ENCODE results near the gene ZNFX1.
A peak's percentile ranks its signal among the peaks of the same experiment; 100 is the strongest.

ZNFX1 gene

DNA sequence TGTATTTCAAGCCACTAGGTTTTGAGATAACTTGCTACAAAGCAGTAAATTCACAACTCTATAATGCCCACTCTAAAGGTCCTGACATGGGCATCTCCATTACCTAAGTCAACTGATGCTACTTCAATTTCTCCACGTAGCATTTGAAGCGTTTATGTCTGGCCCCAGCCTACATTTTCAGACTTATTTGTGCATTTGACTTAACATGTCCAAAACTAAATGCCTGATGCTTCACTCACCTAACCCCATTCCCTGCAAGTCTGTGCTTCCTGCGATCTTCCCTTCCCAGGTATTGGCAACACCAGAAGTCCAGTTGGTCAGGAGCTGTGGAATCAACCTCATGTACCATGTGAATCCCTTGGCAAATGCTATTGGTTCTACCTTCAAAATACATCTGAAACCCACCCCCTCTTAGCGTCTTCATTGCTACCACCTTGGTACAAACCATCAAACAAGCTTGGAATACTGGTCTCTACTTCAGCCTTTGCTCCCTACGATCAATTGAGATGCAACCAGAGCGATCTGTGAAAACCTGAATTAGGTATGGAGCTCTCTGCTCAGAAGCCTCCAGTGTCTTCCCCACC lies 12.8 kb upstream of the ZNFX1 start:
- Histone ChIP-seq H3K9ac (ENCODE audit: low read length) (no peak overlapping the region), H3K27ac (ENCODE audit: low read length) (no peak overlapping the region), H3K4me3 (ENCODE audit: low read length) (no peak overlapping the region), H3K27me3 (ENCODE audit: control insufficient read depth, insufficient read depth, low read length) (no peaks in the 10 kb centered on the region), H3K4me1 (ENCODE audit: control insufficient read depth, low read depth, low read length) (peaks cover 23% of the 10 kb centered on the region), H3K9me3 (ENCODE audit: control insufficient read depth, low read depth, low read length) (peaks cover 5% of the 10 kb centered on the region), H3K36me3 (ENCODE audit: control insufficient read depth, low read depth, low read length) (peaks cover 44% of the 10 kb centered on the region)

DNA sequence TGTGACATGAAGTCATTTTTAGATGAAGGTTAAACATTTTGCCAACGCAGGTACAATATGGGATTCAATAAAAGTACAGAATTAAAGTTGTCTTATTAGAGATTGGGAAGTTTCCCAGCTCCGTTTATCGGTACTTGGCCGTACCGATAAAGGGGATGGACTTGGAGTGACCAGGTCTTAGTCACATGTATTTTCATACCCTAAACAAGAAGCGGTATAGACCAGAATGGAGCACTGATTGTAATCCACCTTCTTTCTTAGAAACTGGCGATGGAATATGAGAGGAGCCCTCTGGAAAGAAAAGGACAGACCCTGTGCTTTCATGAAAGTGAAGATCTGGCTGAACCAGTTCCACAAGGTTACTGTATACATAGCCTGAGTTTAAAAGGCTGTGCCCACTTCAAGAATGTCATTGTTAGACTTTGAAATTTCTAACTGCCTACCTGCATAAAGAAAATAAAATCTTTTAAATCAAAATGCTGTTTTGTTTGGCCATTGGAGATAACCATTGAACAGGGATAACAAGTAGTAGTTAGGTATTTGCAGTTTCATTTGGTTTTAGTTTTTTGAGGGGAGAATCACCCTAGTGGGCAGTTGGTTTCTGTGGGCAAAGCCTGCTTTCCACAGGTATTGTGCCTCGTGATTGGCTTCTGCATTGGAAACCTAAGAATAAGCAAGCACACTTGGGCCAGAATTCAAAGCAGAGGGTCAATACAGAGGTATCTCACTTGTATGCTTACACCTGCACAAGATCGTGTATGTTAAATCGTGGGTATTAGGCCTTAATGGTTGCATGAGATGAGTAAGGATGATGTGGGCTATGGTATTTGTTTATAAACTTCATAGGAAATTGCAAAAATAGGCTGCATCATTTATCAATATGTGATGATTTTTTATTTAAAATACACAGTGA lies 11.2 kb upstream of the ZNFX1 start:
- H3K36me3 ChIP-seq (ENCODE audit: control insufficient read depth, low read depth, low read length): peaks cover 61% of the 10 kb centered on the region
- H3K4me3 ChIP-seq (ENCODE audit: low read length): no peak overlapping the region
- peaks cover 5% of the 10 kb centered on the region for H3K9me3 ChIP-seq (ENCODE audit: control insufficient read depth, low read depth, low read length)
- peak overlapping the region; percentile 11 for H3K27ac ChIP-seq (ENCODE audit: low read length)
- peaks cover 27% of the 10 kb centered on the region for H3K4me1 ChIP-seq (ENCODE audit: control insufficient read depth, low read depth, low read length)
- no peaks in the 10 kb centered on the region for H3K27me3 ChIP-seq (ENCODE audit: control insufficient read depth, insufficient read depth, low read length)
- no peak overlapping the region for H3K9ac ChIP-seq (ENCODE audit: low read length)

DNA sequence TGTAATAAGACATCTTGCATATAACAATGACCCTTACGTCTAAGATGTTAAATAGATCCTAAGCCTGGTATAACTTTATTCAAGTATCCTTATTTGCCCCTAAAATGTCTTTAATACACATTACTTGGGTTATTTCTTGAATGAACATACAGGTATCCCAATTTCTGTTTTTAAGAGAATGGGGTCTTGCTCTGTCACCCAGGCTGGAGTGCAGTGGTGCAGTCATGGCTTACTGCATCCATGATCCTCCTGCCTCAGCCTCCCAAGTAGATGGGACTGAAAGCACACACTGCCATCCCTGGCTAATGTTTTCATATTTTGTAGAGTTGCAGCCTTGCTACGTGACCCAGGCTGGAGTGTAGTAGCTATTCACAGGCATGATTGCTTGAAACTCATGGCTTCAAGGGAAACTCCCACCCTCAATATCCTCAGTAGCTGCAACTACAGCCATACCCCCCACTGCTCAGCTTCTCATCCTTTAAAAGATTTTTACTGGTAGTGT lies 10.4 kb upstream of the ZNFX1 start:
- no peak overlapping the region for H3K9ac ChIP-seq (ENCODE audit: low read length)
- no peak overlapping the region for H3K4me3 ChIP-seq (ENCODE audit: low read length)
- H3K9me3 ChIP-seq (ENCODE audit: control insufficient read depth, low read depth, low read length): peaks cover 5% of the 10 kb centered on the region
- H3K4me1 ChIP-seq (ENCODE audit: control insufficient read depth, low read depth, low read length): peaks cover 25% of the 10 kb centered on the region
- H3K27ac ChIP-seq (ENCODE audit: low read length): peak overlapping the region; percentile 58
- H3K27me3 ChIP-seq (ENCODE audit: control insufficient read depth, insufficient read depth, low read length): no peaks in the 10 kb centered on the region
- peaks cover 68% of the 10 kb centered on the region for H3K36me3 ChIP-seq (ENCODE audit: control insufficient read depth, low read depth, low read length)

DNA sequence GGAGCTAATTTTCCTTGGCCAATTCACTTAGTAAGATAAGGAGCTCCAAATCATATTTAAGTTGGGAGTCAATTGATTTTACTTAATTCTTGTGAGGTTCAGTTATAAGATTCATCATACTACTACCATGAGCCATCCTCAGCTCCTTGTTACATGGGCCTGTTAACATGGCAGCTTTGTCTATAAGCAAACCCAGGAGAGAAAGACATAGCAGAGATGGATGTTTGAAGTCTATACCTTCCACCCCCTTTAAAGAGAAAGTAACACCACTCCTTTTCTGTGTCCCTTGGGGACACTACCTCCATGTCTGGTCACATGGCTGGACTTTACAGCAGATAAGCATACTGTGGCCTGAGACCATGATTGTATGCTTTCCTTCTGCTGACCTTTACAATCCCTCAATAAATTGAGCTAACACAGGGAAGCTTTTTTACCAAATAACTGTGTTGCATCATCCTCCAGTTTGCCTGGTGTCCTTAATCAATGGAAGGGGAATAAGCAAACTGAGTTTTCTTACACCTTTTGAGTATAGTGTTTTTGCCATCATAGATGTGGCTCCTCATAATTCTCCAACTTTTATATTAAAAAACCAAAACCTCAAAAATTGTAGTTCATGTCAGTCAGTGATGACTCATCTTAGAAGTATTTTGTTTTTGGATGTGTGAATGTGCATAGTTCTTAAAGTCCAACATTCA lies 9.8 kb upstream of the ZNFX1 start:
- Histone ChIP-seq H3K9me3 (ENCODE audit: control insufficient read depth, low read depth, low read length) (peaks cover 5% of the 10 kb centered on the region), H3K27ac (ENCODE audit: low read length) (peak overlapping the region; percentile 58), H3K4me3 (ENCODE audit: low read length) (no peak overlapping the region), H3K27me3 (ENCODE audit: control insufficient read depth, insufficient read depth, low read length) (no peaks in the 10 kb centered on the region), H3K4me1 (ENCODE audit: control insufficient read depth, low read depth, low read length) (peaks cover 25% of the 10 kb centered on the region), H3K36me3 (ENCODE audit: control insufficient read depth, low read depth, low read length) (peaks cover 74% of the 10 kb centered on the region), H3K9ac (ENCODE audit: low read length) (peak overlapping the region; percentile 2)

DNA sequence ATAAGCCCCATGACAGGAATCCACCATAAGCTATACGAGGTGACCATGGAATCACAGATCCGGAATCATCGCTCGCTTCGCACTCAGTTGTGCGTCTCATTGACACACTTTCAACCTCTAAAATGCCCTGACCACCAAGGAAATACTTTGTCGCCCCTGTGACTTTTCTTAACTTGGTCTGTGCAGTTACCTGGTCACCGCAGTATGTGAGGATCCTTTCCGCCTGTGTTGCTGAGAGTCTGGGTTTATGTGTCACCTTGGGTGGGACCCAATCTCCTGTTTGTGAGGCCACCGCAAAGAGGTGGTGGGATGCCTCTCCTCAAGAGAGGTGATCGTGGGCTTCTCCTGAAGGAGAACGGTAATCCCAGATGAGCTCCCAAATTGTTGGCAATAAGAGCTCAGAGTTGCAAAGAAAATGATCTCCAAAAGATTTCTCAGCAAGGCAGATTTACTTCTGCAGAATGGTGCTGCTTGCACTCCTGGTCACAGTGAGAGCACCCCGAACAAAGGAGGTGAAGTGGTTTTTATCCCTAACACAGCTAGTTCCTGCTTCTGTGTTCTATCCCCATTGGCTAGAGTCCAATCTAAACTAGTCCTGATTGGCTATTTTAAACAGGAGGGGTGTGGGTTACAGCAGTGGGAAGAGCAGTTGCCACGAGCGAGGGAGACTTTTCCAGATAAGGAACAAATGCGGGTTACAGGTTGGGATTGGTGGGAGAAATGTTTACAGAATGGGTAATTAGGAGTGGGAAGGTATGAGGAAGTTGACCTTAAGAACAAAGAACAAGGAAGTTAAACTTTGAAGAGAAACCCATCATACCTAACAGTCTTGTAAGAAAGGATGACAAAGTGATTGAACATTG lies 9.1 kb upstream of the ZNFX1 start:
- peaks cover 5% of the 10 kb centered on the region for H3K9me3 ChIP-seq (ENCODE audit: control insufficient read depth, low read depth, low read length)
- H3K9ac ChIP-seq (ENCODE audit: low read length): peak overlapping the region; percentile 18

DNA sequence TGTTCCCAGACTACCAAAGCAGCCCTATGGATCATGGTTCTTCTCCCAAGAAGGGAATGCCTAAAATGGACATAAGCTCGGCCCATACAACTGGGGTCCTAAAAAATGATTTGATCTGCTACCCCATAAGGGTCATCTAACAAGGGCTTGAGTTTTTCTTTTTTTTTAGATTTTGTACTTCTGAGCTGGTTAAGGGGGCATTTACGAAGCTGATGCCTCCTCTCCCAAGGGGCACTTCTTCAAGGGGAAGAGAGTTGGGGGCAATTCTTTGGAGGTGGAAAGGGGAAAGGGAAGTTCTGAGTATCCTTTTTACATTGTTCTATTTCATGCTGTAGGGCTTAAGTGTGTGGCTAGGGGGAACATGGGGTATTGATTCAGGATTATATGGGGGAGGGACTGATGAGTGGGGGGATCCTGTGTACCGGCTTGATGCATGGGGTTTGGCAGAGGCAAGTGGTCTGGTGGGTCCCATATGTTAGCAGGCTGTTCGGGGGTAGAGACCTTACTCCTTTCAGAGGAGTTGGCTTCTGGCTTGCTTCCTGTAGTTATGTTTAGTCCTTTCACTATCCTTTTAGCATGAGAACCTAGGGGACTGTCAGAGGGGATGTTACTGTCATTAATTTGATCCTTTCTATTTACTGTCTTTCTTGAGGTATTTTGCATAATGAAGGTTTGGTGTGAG lies 8.1 kb upstream of the ZNFX1 start:
- peaks cover 5% of the 10 kb centered on the region for H3K9me3 ChIP-seq (ENCODE audit: control insufficient read depth, low read depth, low read length)
- H3K27ac ChIP-seq (ENCODE audit: low read length): no peak overlapping the region
- H3K36me3 ChIP-seq (ENCODE audit: control insufficient read depth, low read depth, low read length): peaks cover 92% of the 10 kb centered on the region
- peaks cover 26% of the 10 kb centered on the region for H3K4me1 ChIP-seq (ENCODE audit: control insufficient read depth, low read depth, low read length)
- H3K27me3 ChIP-seq (ENCODE audit: control insufficient read depth, insufficient read depth, low read length): no peaks in the 10 kb centered on the region
- H3K4me3 ChIP-seq (ENCODE audit: low read length): peak overlapping the region; percentile 100
- H3K9ac ChIP-seq (ENCODE audit: low read length): peak overlapping the region; percentile 0

More for the DNA sequence above, 9.1 kb upstream of the ZNFX1 start:
- Histone ChIP-seq H3K36me3 (ENCODE audit: control insufficient read depth, low read depth, low read length) (peaks cover 82% of the 10 kb centered on the region), H3K4me3 (ENCODE audit: low read length) (peak overlapping the region; percentile 8), H3K27ac (ENCODE audit: low read length) (peak overlapping the region; percentile 58), H3K27me3 (ENCODE audit: control insufficient read depth, insufficient read depth, low read length) (no peaks in the 10 kb centered on the region), H3K4me1 (ENCODE audit: control insufficient read depth, low read depth, low read length) (peaks cover 25% of the 10 kb centered on the region)

DNA sequence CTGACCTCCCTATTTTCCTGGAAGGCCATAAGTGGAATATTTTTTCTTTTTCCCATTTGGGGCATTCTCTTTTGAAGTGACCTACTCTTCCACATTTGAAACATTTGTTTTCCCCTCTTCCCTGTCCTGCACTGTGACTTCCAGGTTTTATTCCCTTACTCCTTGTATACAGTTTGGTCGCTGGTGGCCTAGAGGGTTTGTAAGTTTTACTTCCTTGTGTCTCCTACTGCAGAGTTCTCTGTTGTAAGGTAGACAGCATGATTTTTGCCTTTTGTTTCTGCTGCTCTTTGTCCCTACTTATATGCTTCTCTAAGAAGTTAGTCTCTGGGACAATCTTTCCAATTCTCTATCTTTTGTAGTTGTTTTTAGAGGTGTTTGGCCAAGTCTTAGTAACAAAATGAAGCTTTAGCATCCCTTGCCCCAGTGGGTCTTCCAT lies 7.4 kb upstream of the ZNFX1 start:
- H3K36me3 ChIP-seq (ENCODE audit: control insufficient read depth, low read depth, low read length): peaks cover 94% of the 10 kb centered on the region
- no peaks in the 10 kb centered on the region for H3K27me3 ChIP-seq (ENCODE audit: control insufficient read depth, insufficient read depth, low read length)
- peaks cover 28% of the 10 kb centered on the region for H3K4me1 ChIP-seq (ENCODE audit: control insufficient read depth, low read depth, low read length)
- H3K9me3 ChIP-seq (ENCODE audit: control insufficient read depth, low read depth, low read length): peaks cover 10% of the 10 kb centered on the region
- H3K27ac ChIP-seq (ENCODE audit: low read length): no peak overlapping the region
- peak overlapping the region; percentile 31 for H3K9ac ChIP-seq (ENCODE audit: low read length)
- peak overlapping the region; percentile 100 for H3K4me3 ChIP-seq (ENCODE audit: low read length)

DNA sequence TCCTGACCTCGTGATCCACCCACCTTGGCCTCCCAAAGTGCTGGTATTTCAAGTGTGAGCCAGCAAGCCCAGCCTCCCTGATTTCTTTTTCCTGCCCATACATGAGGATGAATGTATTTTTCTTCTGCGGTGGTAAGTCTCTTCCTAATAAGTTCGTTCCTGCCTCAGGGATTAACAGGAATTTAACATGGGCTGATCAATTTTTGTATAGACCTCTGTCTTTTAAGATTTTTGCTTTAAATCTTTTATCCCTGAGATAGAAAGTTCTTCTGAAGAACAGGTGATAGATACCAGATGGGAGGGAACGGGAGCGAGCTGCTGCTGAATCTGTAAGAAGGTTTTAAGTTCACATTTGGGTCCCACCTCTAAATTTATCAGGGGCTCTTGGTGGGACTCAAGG lies 7.0 kb upstream of the ZNFX1 start:
- Histone ChIP-seq H3K27ac (ENCODE audit: low read length) (no peak overlapping the region), H3K4me1 (ENCODE audit: control insufficient read depth, low read depth, low read length) (peaks cover 28% of the 10 kb centered on the region), H3K9me3 (ENCODE audit: control insufficient read depth, low read depth, low read length) (peaks cover 10% of the 10 kb centered on the region), H3K27me3 (ENCODE audit: control insufficient read depth, insufficient read depth, low read length) (no peaks in the 10 kb centered on the region), H3K36me3 (ENCODE audit: control insufficient read depth, low read depth, low read length) (peaks cover 98% of the 10 kb centered on the region), H3K9ac (ENCODE audit: low read length) (peak overlapping the region; percentile 31), H3K4me3 (ENCODE audit: low read length) (peak overlapping the region; percentile 100)

DNA sequence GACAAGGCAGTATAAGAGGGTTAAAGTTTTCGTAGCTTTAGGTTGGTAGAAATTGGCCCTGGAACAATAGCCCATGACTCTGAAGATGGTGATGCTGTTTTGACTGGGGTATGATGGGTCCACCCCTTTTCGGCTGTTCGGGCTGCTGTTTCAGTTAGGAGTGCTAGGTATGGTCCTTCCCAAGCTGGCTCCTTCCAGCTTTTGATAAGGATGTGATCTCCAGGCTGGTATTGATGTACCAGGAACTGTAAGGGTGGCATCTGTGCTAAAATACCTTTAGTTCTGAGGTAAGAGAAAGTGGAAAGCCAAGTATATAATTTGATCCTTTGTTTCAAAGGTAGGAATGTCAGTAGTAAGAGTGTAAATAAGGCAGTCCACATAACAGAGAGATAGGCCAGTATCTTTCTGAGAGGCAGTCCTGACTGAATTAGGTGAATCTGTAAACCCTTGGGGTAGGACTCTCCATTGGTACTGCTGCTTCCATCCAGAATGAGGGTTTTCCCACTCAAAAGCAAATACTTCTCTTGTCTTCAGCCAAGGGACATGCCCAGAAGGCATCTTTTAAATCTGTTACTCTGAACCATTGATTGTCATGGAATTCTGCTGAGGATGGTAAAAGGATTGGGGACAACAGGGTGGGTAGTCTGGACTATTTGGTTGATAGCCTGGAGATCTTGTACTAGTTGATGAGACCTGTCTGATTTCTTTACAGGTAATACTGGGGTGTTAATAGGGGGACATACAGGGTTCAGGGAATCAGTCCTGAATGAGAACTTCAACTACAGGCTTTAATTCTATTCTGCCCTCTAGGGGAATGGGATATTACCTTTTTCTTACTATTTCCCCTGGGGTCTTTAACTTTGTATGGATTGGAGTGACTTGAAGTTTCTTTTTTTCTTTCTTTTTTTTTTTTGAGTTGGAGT lies 6.1 kb upstream of the ZNFX1 start:
- peak overlapping the region; percentile 3 for H3K27ac ChIP-seq (ENCODE audit: low read length)
- H3K4me1 ChIP-seq (ENCODE audit: control insufficient read depth, low read depth, low read length): peaks cover 25% of the 10 kb centered on the region
- H3K27me3 ChIP-seq (ENCODE audit: control insufficient read depth, insufficient read depth, low read length): no peaks in the 10 kb centered on the region
- peaks cover 10% of the 10 kb centered on the region for H3K9me3 ChIP-seq (ENCODE audit: control insufficient read depth, low read depth, low read length)
- H3K9ac ChIP-seq (ENCODE audit: low read length): peak overlapping the region; percentile 98
- peak overlapping the region; percentile 100 for H3K4me3 ChIP-seq (ENCODE audit: low read length)
- peaks cover 100% of the 10 kb centered on the region for H3K36me3 ChIP-seq (ENCODE audit: control insufficient read depth, low read depth, low read length)

All from iPS-18a (cell line).